ENCODE measurements around the gene BRAF.
A peak's percentile ranks its signal among the peaks of the same experiment; 100 is the strongest.
"Not testable (repeated sequence)": the region's sequence is repeated elsewhere in the genome, so short reads cannot be mapped to it uniquely, and the experiment has no call there.

The BRAF gene

GRCh38 chr7:140831724-140832123 lies 93.0 kb downstream of the BRAF start:
- ChIA-PET POLR2A (interaction anchor here (1.1 kb wide), 1 partner anchor 10 kb away, joined by 4 read pairs; no protein-coding TSS in a partner anchor), CTCF (interaction anchor here (3.0 kb wide), 1 partner anchor 21 kb away, joined by 20 read pairs; no protein-coding TSS in a partner anchor)
- no peaks in the 10 kb centered on the region for H3K4me1 ChIP-seq (ENCODE audit: control extremely low read depth in 1 of 4, control insufficient read depth in 4 of 4, insufficient read depth in 4 of 4, low read length in 3 of 4)
- no peaks in the 10 kb centered on the region for H3K9me3 ChIP-seq (ENCODE audit: control extremely low read depth in 1 of 5, control insufficient read depth in 4 of 5, insufficient read depth in 2 of 5, low read depth in 1 of 5, low read length in 4 of 5)
- no peak overlapping the region for H3K27ac ChIP-seq (ENCODE audit: insufficient read depth in 1 of 2, low read depth in 1 of 2, low read length in 2 of 2, poor library complexity in 1 of 2, severe bottlenecking in 2 of 2)
- no peak for DNase-seq
- no peaks in the 10 kb centered on the region for H3K27me3 ChIP-seq (replicated peaks in 2 of 5; ENCODE audit: control insufficient read depth in 4 of 5, insufficient read depth in 5 of 5, low read length in 4 of 5)
- H3K36me3 ChIP-seq (ENCODE audit: control insufficient read depth in 4 of 4, insufficient read depth in 4 of 4, low read length in 3 of 4): peaks cover 13 to 23% (median 19%) of the 10 kb centered on the region in 4 experiments
- no peak overlapping the region for H3K4me3 ChIP-seq (ENCODE audit: control insufficient read depth in 1 of 7, extremely low read depth in 1 of 7, insufficient read depth in 4 of 7, low read depth in 2 of 7, low read length in 6 of 7)
- WGBS (ENCODE audit: insufficient coverage): 89% methylated on average over 3 of the region's 4 CpGs

DNA sequence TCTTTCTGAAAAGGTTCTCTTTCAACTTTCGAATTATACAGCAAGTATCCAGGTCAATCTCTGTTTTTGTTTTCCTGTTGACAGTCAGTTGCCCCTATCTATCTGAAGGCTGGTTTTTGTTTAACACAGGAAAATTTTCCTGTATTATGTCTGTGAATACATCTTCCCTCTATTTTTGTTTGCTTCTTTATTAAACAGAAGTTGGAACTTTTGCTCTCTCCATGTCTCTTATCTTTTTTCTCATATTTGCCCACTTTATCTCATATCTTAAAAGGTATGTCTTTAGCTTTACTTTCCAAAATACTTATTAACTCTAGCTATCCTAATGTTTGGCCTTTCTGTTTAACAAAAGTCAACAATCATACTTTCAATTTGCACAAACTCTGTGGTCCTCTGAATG lies 95.0 kb downstream of the BRAF start:
- Histone ChIP-seq H3K9me3 (ENCODE audit: control extremely low read depth in 1 of 5, control insufficient read depth in 4 of 5, insufficient read depth in 2 of 5, low read depth in 1 of 5, low read length in 4 of 5) (no peaks in the 10 kb centered on the region), H3K4me1 (ENCODE audit: control extremely low read depth in 1 of 4, control insufficient read depth in 4 of 4, insufficient read depth in 4 of 4, low read length in 3 of 4) (no peaks in the 10 kb centered on the region), H3K36me3 (ENCODE audit: control insufficient read depth in 4 of 4, insufficient read depth in 4 of 4, low read length in 3 of 4) (peaks cover 13 to 22% (median 18%) of the 10 kb centered on the region in 4 experiments), H3K27me3 (replicated peaks in 2 of 5; ENCODE audit: control insufficient read depth in 4 of 5, insufficient read depth in 5 of 5, low read length in 4 of 5) (no peaks in the 10 kb centered on the region), H3K27ac (ENCODE audit: insufficient read depth in 1 of 2, low read depth in 1 of 2, low read length in 2 of 2, poor library complexity in 1 of 2, severe bottlenecking in 2 of 2) (no peak overlapping the region), H3K4me3 (ENCODE audit: control insufficient read depth in 1 of 7, extremely low read depth in 1 of 7, insufficient read depth in 4 of 7, low read depth in 2 of 7, low read length in 6 of 7) (no peak overlapping the region)
- WGBS (ENCODE audit: insufficient coverage): no CpG with 5 or more reads among the region's 1 CpG
- DNase-seq: no peak
- ChIA-PET CTCF (interaction anchor here (3.0 kb wide), 1 partner anchor 19 kb away, joined by 20 read pairs; no protein-coding TSS in a partner anchor), POLR2A (no interaction called here)

GRCh38 chr7:140828741-140829140 lies 96.0 kb downstream of the BRAF start:
- CTCF ChIA-PET: interaction anchor here (0.6 to 3.0 kb wide), 2 partner anchors 18 to 182 kb away, joined by 3 to 20 read pairs; no protein-coding TSS in a partner anchor
- no CpG with 5 or more reads among the region's 1 CpG for WGBS (ENCODE audit: insufficient coverage)

DNA sequence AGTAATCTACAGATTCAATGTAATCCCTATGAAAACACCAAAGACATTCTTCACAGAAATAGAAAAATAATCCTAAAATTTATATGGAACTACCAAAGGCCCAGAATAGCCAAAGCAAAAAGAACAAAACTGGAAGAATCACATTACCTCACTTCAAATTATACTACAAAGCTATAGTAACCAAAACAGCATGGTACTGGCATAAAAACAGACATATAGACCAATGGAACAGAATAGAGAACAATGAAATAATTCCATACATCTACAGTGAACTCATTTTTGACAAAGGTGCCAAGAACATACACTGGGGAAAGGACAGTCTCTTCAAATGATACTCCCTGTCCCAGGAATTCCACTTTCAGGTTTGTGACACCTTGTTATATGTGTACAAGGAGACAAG lies 107.3 kb downstream of the BRAF start:
- H3K4me3 ChIP-seq (ENCODE audit: control insufficient read depth in 1 of 7, extremely low read depth in 1 of 7, insufficient read depth in 4 of 7, low read depth in 2 of 7, low read length in 6 of 7); POLR2A ChIA-PET; H3K27me3 ChIP-seq (replicated peaks in 2 of 5; ENCODE audit: control insufficient read depth in 4 of 5, insufficient read depth in 5 of 5, low read length in 4 of 5); H3K9me3 ChIP-seq (ENCODE audit: control extremely low read depth in 1 of 5, control insufficient read depth in 4 of 5, insufficient read depth in 2 of 5, low read depth in 1 of 5, low read length in 4 of 5); H3K27ac ChIP-seq (ENCODE audit: insufficient read depth in 1 of 2, low read depth in 1 of 2, low read length in 2 of 2, poor library complexity in 1 of 2, severe bottlenecking in 2 of 2); H3K4me1 ChIP-seq (ENCODE audit: control extremely low read depth in 1 of 4, control insufficient read depth in 4 of 4, insufficient read depth in 4 of 4, low read length in 3 of 4); DNase-seq: not testable (repeated sequence)
- CTCF ChIA-PET: interaction anchor here (1.0 to 10.0 kb wide), 2 partner anchors 100 to 195 kb away, joined by 3 to 142 read pairs; partner anchors contain the start of gene MRPS33
- H3K36me3 ChIP-seq (ENCODE audit: control insufficient read depth in 4 of 4, insufficient read depth in 4 of 4, low read length in 3 of 4): peaks cover 0 to 12% (median 1%) of the 10 kb centered on the region in 4 experiments

More at GRCh38 chr7:140828741-140829140, 96.0 kb downstream of the BRAF start:
- H3K4me3 ChIP-seq (ENCODE audit: control insufficient read depth in 1 of 7, extremely low read depth in 1 of 7, insufficient read depth in 4 of 7, low read depth in 2 of 7, low read length in 6 of 7): no peak overlapping the region
- H3K4me1 ChIP-seq (ENCODE audit: control extremely low read depth in 1 of 4, control insufficient read depth in 4 of 4, insufficient read depth in 4 of 4, low read length in 3 of 4): no peaks in the 10 kb centered on the region
- peaks cover 8 to 18% (median 13%) of the 10 kb centered on the region in 4 experiments for H3K36me3 ChIP-seq (ENCODE audit: control insufficient read depth in 4 of 4, insufficient read depth in 4 of 4, low read length in 3 of 4)
- H3K27ac ChIP-seq (ENCODE audit: insufficient read depth in 1 of 2, low read depth in 1 of 2, low read length in 2 of 2, poor library complexity in 1 of 2, severe bottlenecking in 2 of 2): no peak overlapping the region
- H3K27me3 ChIP-seq (replicated peaks in 2 of 5; ENCODE audit: control insufficient read depth in 4 of 5, insufficient read depth in 5 of 5, low read length in 4 of 5): no peaks in the 10 kb centered on the region
- H3K9me3 ChIP-seq (ENCODE audit: control extremely low read depth in 1 of 5, control insufficient read depth in 4 of 5, insufficient read depth in 2 of 5, low read depth in 1 of 5, low read length in 4 of 5): no peaks in the 10 kb centered on the region
- no peak for DNase-seq
- POLR2A ChIA-PET: no interaction called here

- Histone ChIP-seq H3K4me1 (ENCODE audit: control extremely low read depth in 1 of 4, control insufficient read depth in 4 of 4, insufficient read depth in 4 of 4, low read length in 3 of 4) (no peaks in the 10 kb centered on the region), H3K27me3 (replicated peaks in 2 of 5; ENCODE audit: control insufficient read depth in 4 of 5, insufficient read depth in 5 of 5, low read length in 4 of 5) (no peaks in the 10 kb centered on the region), H3K27ac (ENCODE audit: insufficient read depth in 1 of 2, low read depth in 1 of 2, low read length in 2 of 2, poor library complexity in 1 of 2, severe bottlenecking in 2 of 2) (no peak overlapping the region), H3K4me3 (ENCODE audit: control insufficient read depth in 1 of 7, extremely low read depth in 1 of 7, insufficient read depth in 4 of 7, low read depth in 2 of 7, low read length in 6 of 7) (no peak overlapping the region), H3K36me3 (ENCODE audit: control insufficient read depth in 4 of 4, insufficient read depth in 4 of 4, low read length in 3 of 4) (peaks cover 0 to 5% (median 3%) of the 10 kb centered on the region in 4 experiments), H3K9me3 (ENCODE audit: control extremely low read depth in 1 of 5, control insufficient read depth in 4 of 5, insufficient read depth in 2 of 5, low read depth in 1 of 5, low read length in 4 of 5) (no peaks in the 10 kb centered on the region)
- 65% methylated on average over 4 of the region's 5 CpGs for WGBS (ENCODE audit: insufficient coverage)
- POLR2A ChIA-PET: interaction anchor here (0.6 kb wide), 1 partner anchor 203 kb away, joined by 3 read pairs; no protein-coding TSS in a partner anchor
- peak; percentile 68 to 81 (median 76) for DNase-seq
- CTCF ChIA-PET: interaction anchor here (0.6 to 10.0 kb wide), 26 partner anchors 9 to 839 kb away, joined by 3 to 142 read pairs (median 4); partner anchors contain the start of gene MRPS33
Observed at GRCh38 chr7:140810830-140811556, 113.7 kb downstream of the BRAF start.

DNA sequence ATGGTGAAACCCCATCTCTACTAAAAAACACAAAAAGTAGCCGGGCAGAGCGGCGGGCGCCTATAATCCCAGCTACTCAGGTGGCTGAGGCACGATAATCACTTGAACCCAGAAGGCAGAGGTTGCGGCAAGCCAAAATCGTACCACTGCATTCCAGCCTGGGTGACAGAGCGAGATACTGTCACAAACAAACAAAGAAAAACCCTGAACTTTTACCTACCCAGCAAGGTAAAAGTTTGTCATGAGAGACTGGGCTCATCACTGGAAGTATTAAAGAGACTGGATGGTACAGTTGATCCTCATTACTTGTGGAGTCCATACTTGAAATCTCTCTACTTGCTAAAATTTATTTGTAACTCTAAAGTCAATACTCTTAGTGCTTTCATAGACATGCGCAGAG lies 114.3 kb downstream of the BRAF start:
- DNase-seq: no peak

GRCh38 chr7:140778975-140779374 lies 145.8 kb downstream of the BRAF start:
- H3K27me3 ChIP-seq (replicated peaks in 2 of 5; ENCODE audit: control insufficient read depth in 4 of 5, insufficient read depth in 5 of 5, low read length in 4 of 5): no peaks in the 10 kb centered on the region
- no peak overlapping the region for H3K4me3 ChIP-seq (ENCODE audit: control insufficient read depth in 1 of 7, extremely low read depth in 1 of 7, insufficient read depth in 4 of 7, low read depth in 2 of 7, low read length in 6 of 7)
- ChIA-PET POLR2A (no interaction called here), CTCF (no interaction called here)
- no peaks in the 10 kb centered on the region for H3K9me3 ChIP-seq (ENCODE audit: control extremely low read depth in 1 of 5, control insufficient read depth in 4 of 5, insufficient read depth in 2 of 5, low read depth in 1 of 5, low read length in 4 of 5)
- H3K4me1 ChIP-seq (ENCODE audit: control extremely low read depth in 1 of 4, control insufficient read depth in 4 of 4, insufficient read depth in 4 of 4, low read length in 3 of 4): no peaks in the 10 kb centered on the region
- DNase-seq: no peak
- WGBS (ENCODE audit: insufficient coverage): no CpG with 5 or more reads among the region's 2 CpGs
- no peak overlapping the region for H3K27ac ChIP-seq (ENCODE audit: insufficient read depth in 1 of 2, low read depth in 1 of 2, low read length in 2 of 2, poor library complexity in 1 of 2, severe bottlenecking in 2 of 2)
- peaks cover 10 to 58% (median 33%) of the 10 kb centered on the region in 4 experiments for H3K36me3 ChIP-seq (ENCODE audit: control insufficient read depth in 4 of 4, insufficient read depth in 4 of 4, low read length in 3 of 4)

More for the DNA sequence above, 114.3 kb downstream of the BRAF start:
- ChIA-PET CTCF (interaction anchor here (0.7 to 10.0 kb wide), 21 partner anchors 9 to 723 kb away, joined by 3 to 142 read pairs (median 4); partner anchors contain the start of gene MRPS33), POLR2A (no interaction called here)
- Histone ChIP-seq H3K36me3 (ENCODE audit: control insufficient read depth in 4 of 4, insufficient read depth in 4 of 4, low read length in 3 of 4) (peaks cover 0 to 5% (median 3%) of the 10 kb centered on the region in 4 experiments), H3K27me3 (replicated peaks in 2 of 5; ENCODE audit: control insufficient read depth in 4 of 5, insufficient read depth in 5 of 5, low read length in 4 of 5) (no peaks in the 10 kb centered on the region), H3K4me3 (ENCODE audit: control insufficient read depth in 1 of 7, extremely low read depth in 1 of 7, insufficient read depth in 4 of 7, low read depth in 2 of 7, low read length in 6 of 7) (no peak overlapping the region), H3K9me3 (ENCODE audit: control extremely low read depth in 1 of 5, control insufficient read depth in 4 of 5, insufficient read depth in 2 of 5, low read depth in 1 of 5, low read length in 4 of 5) (no peaks in the 10 kb centered on the region), H3K27ac (ENCODE audit: insufficient read depth in 1 of 2, low read depth in 1 of 2, low read length in 2 of 2, poor library complexity in 1 of 2, severe bottlenecking in 2 of 2) (no peak overlapping the region), H3K4me1 (ENCODE audit: control extremely low read depth in 1 of 4, control insufficient read depth in 4 of 4, insufficient read depth in 4 of 4, low read length in 3 of 4) (no peaks in the 10 kb centered on the region)
- 96% methylated on average over 5 of the region's 9 CpGs for WGBS (ENCODE audit: insufficient coverage)
